DND-41 (cell line): ENCODE results near the gene AAGAB.

Experiments
- ATAC-seq: fragments of 200-7000 bp; cut with Tn5 transposase; 3 replicates; pipeline ENCODE4 v1.9.1; 2021; ENCODE audit warnings: low read depth; ENCODE audit not compliant: insufficient read depth
- DNase-seq: peaks from one replicate; pipeline ENCODE4 v3.0.0-alpha.2; 2020
- H2AFZ ChIP-seq: 2 replicates; pipeline ENCODE4 v1.6.0; 2012; ENCODE audit warnings: low read depth, low read length
- H3K27ac ChIP-seq: 2 replicates; pipeline ENCODE4 v1.5.1; 2012; ENCODE audit warnings: low read length, inconsistent platforms
- H3K27me3 ChIP-seq: fragments of 200-600 bp; sonication (generic); 2 replicates; pipeline ENCODE4 v1.6.0; 2012; ENCODE audit warnings: low read length, mild to moderate bottlenecking, inconsistent platforms; ENCODE audit not compliant: insufficient read depth, poor library complexity
- H3K36me3 ChIP-seq: 2 replicates; pipeline ENCODE4 v1.5.1; 2012; ENCODE audit warnings: low read length, inconsistent platforms; ENCODE audit not compliant: insufficient read depth
- H3K4me1 ChIP-seq: 2 replicates; pipeline ENCODE4 v1.5.1; 2012; ENCODE audit warnings: mild to moderate bottlenecking, low read length; ENCODE audit not compliant: insufficient read depth
- H3K4me2 ChIP-seq: 2 replicates; pipeline ENCODE4 v1.6.0; 2012; ENCODE audit warnings: mild to moderate bottlenecking, moderate library complexity, low read length, inconsistent platforms; ENCODE audit not compliant: insufficient read depth
- H3K4me3 ChIP-seq, 2 experiments: fragments of 200-600 bp in 1 of 2; shearing (Covaris generic) in 1 of 2; 2 replicates each; pipeline ENCODE4 v1.5.1; 2012 to 2016; ENCODE audit warnings: inconsistent platforms in 2 of 2, low read length in 2 of 2, mild to moderate bottlenecking in 2 of 2, low read depth in 1 of 2, moderate library complexity in 1 of 2
- H3K79me2 ChIP-seq: 2 replicates; pipeline ENCODE4 v1.6.0; 2012; ENCODE audit warnings: low read length, inconsistent platforms; ENCODE audit not compliant: insufficient read depth
- H3K9ac ChIP-seq: 2 replicates; pipeline ENCODE4 v1.6.0; 2012; ENCODE audit warnings: low read depth, mild to moderate bottlenecking, inconsistent platforms, low read length, moderate library complexity
- H3K9me3 ChIP-seq: 2 replicates; pipeline ENCODE4 v1.5.1; 2012; ENCODE audit warnings: low read length, moderate library complexity, mild to moderate bottlenecking, inconsistent platforms; ENCODE audit not compliant: insufficient read depth, severe bottlenecking
- H4K20me1 ChIP-seq: 2 replicates; pipeline ENCODE4 v1.6.0; 2012; ENCODE audit warnings: low read length; ENCODE audit not compliant: insufficient read depth
- CTCF ChIP-seq: IDR thresholded peaks from 2 replicates; pipeline ENCODE4 v1.5.1; 2012; ENCODE audit warnings: borderline replicate concordance, low read length, moderate library complexity, mild to moderate bottlenecking; ENCODE audit not compliant: poor library complexity, severe bottlenecking; ENCODE audit errors: extremely low read depth
- EZH2 ChIP-seq: IDR thresholded peaks from 3 replicates; pipeline ENCODE4 v1.6.1; 2012; ENCODE audit warnings: borderline replicate concordance, low read depth, mild to moderate bottlenecking, moderate library complexity, low read length, inconsistent platforms; ENCODE audit not compliant: severe bottlenecking

The AAGAB gene

GRCh38 chr15:67166280-67167009 is 88.0 kb downstream of the AAGAB start:
- Histone ChIP-seq H3K4me2 (no peak overlapping the region), H4K20me1 (no peaks in the 10 kb centered on the region), H3K36me3 (no peaks in the 10 kb centered on the region), H3K9me3 (no peaks in the 10 kb centered on the region), H3K9ac (no peak overlapping the region), H3K4me1 (no peaks in the 10 kb centered on the region), H3K27me3 (no peaks in the 10 kb centered on the region), H3K4me3 (no peak overlapping the region), H3K79me2 (no peaks in the 10 kb centered on the region), H3K27ac (no peak overlapping the region), H2AFZ (no peak overlapping the region)
- DNase-seq (no peak), ATAC-seq (no peak)
- TF ChIP-seq EZH2 (no peak), CTCF (no peak)

- no peaks in the 10 kb centered on the region for H4K20me1 ChIP-seq
- ATAC-seq (no peak), DNase-seq (no peak)
- no peaks in the 10 kb centered on the region for H3K4me1 ChIP-seq
- no peaks in the 10 kb centered on the region for H3K36me3 ChIP-seq
- H3K27me3 ChIP-seq, result no peaks in the 10 kb centered on the region
- TF ChIP-seq EZH2, result no peak
- no peak for TF ChIP-seq CTCF
- no peak overlapping the region for H3K27ac ChIP-seq
- H3K4me3 ChIP-seq, result no peak overlapping the region
- no peak overlapping the region for H2AFZ ChIP-seq
- H3K4me2 ChIP-seq, result no peak overlapping the region
- H3K79me2 ChIP-seq, result no peaks in the 10 kb centered on the region
- no peaks in the 10 kb centered on the region for H3K9me3 ChIP-seq
- no peak overlapping the region for H3K9ac ChIP-seq
Measured at GRCh38 chr15:67165254-67166253, 88.9 kb downstream of the AAGAB start.

GRCh38 chr15:67164811-67165253 is 89.6 kb downstream of the AAGAB start:
- no peaks in the 10 kb centered on the region for H3K27me3 ChIP-seq
- no peaks in the 10 kb centered on the region for H3K36me3 ChIP-seq
- H3K9ac ChIP-seq, result no peak overlapping the region
- TF ChIP-seq EZH2 (no peak), CTCF (no peak)
- no peak overlapping the region for H2AFZ ChIP-seq
- no peaks in the 10 kb centered on the region for H4K20me1 ChIP-seq
- no peak overlapping the region for H3K4me2 ChIP-seq
- no peak overlapping the region for H3K27ac ChIP-seq
- DNase-seq (no peak), ATAC-seq (no peak)
- no peaks in the 10 kb centered on the region for H3K4me1 ChIP-seq
- H3K9me3 ChIP-seq, result no peaks in the 10 kb centered on the region
- no peak overlapping the region for H3K4me3 ChIP-seq
- H3K79me2 ChIP-seq, result no peaks in the 10 kb centered on the region
